SK-N-MC (cell line): ENCODE results near the gene FBLN2.

ENCODE experiments used
- DNase-seq: peaks from one replicate; pipeline ENCODE4 v3.0.0-alpha.2; 2011; ENCODE audit warnings: low read depth, low spot score
- H3K27ac ChIP-seq: fragments of 200-600 bp; sonication (generic); 2 replicates; pipeline ENCODE4 v1.5.1; 2016; ENCODE audit warnings: mixed run types
- H3K36me3 ChIP-seq: fragments of 200-600 bp; sonication (generic); 2 replicates; pipeline ENCODE4 v1.6.1; 2017; ENCODE audit warnings: antibody characterized with exemption, low read length, mixed read lengths; ENCODE audit not compliant: insufficient read depth
- H3K4me3 ChIP-seq: fragments of 200-600 bp; sonication (generic); 2 replicates; pipeline ENCODE4 v1.5.1; 2016
- H3K9ac ChIP-seq: fragments of 200-600 bp; sonication (generic); 2 replicates; pipeline ENCODE4 v1.8.0; 2017; ENCODE audit warnings: mixed run types, mixed read lengths; ENCODE audit not compliant: insufficient read length
- H3K9me3 ChIP-seq: fragments of 200-600 bp; sonication (generic); 2 replicates; pipeline ENCODE4 v1.6.1; 2017; ENCODE audit warnings: low read depth, mild to moderate bottlenecking, antibody characterized with exemption, low read length, moderate library complexity, mixed read lengths
- EZH2 ChIP-seq: fragments of 200-600 bp; sonication (generic); IDR thresholded peaks from one replicate; pipeline ENCODE4 v1.6.1; 2017; ENCODE audit warnings: antibody characterized with exemption
- FOXP2 ChIP-seq: optimal IDR thresholded peaks from 2 replicates; pipeline ENCODE3; 2011; ENCODE audit warnings: mild to moderate bottlenecking, moderate library complexity; ENCODE audit not compliant: insufficient read depth; ENCODE audit errors: extremely low read length, control extremely low read depth
- POLR2AphosphoS5 ChIP-seq: IDR thresholded peaks from 2 replicates; pipeline ENCODE4 v1.6.1; 2012; ENCODE audit warnings: mild to moderate bottlenecking, low read depth, low read length, borderline replicate concordance

The FBLN2 gene

GRCh38 chr3:13540297-13540995 lies 8.5 kb upstream of the FBLN2 start:
- H3K9me3 ChIP-seq = no peaks in the 10 kb centered on the region
- TF ChIP-seq EZH2 (no peak), FOXP2 (no peak), POLR2AphosphoS5 (no peak)
- no peaks in the 10 kb centered on the region for H3K36me3 ChIP-seq
- DNase-seq = no peak
- H3K4me3 ChIP-seq = no peak overlapping the region
- no peak overlapping the region for H3K27ac ChIP-seq
- no peak overlapping the region for H3K9ac ChIP-seq

- TF ChIP-seq FOXP2 (no peak), EZH2 (no peak), POLR2AphosphoS5 (no peak)
- Histone ChIP-seq H3K4me3 (no peak overlapping the region), H3K36me3 (no peaks in the 10 kb centered on the region), H3K27ac (no peak overlapping the region), H3K9ac (no peak overlapping the region), H3K9me3 (no peaks in the 10 kb centered on the region)
- DNase-seq = no peak
These were observed 7.2 kb upstream of the FBLN2 start for GRCh38 chr3:13541691-13542090.

GRCh38 chr3:13542142-13542541 lies 6.8 kb upstream of the FBLN2 start:
- Histone ChIP-seq H3K27ac (no peak overlapping the region), H3K4me3 (no peak overlapping the region), H3K36me3 (no peaks in the 10 kb centered on the region), H3K9me3 (no peaks in the 10 kb centered on the region), H3K9ac (no peak overlapping the region)
- no peak for TF ChIP-seq POLR2AphosphoS5
- TF ChIP-seq EZH2 = no peak
- TF ChIP-seq FOXP2 = no peak
- no peak for DNase-seq

- TF ChIP-seq FOXP2 (no peak), EZH2 (no peak), POLR2AphosphoS5 (no peak)
- Histone ChIP-seq H3K4me3 (no peak overlapping the region), H3K9ac (no peak overlapping the region), H3K9me3 (no peaks in the 10 kb centered on the region), H3K27ac (no peak overlapping the region), H3K36me3 (no peaks in the 10 kb centered on the region)
- no peak for DNase-seq
These were observed 5.7 kb upstream of the FBLN2 start for GRCh38 chr3:13543253-13543652.

GRCh38 chr3:13544293-13544831 lies 4.6 kb upstream of the FBLN2 start:
- no peaks in the 10 kb centered on the region for H3K9me3 ChIP-seq
- DNase-seq = no peak

GRCh38 chr3:13544951-13545651 lies 3.8 kb upstream of the FBLN2 start:
- Histone ChIP-seq H3K9ac (no peak overlapping the region), H3K9me3 (no peaks in the 10 kb centered on the region), H3K36me3 (no peaks in the 10 kb centered on the region), H3K27ac (no peak overlapping the region), H3K4me3 (no peak overlapping the region)
- DNase-seq = no peak
- TF ChIP-seq FOXP2 (no peak), POLR2AphosphoS5 (no peak), EZH2 (no peak)

More at GRCh38 chr3:13544293-13544831, 4.6 kb upstream of the FBLN2 start:
- no peaks in the 10 kb centered on the region for H3K36me3 ChIP-seq
- TF ChIP-seq FOXP2 (no peak), POLR2AphosphoS5 (no peak), EZH2 (no peak)
- H3K27ac ChIP-seq = no peak overlapping the region
- no peak overlapping the region for H3K4me3 ChIP-seq
- no peak overlapping the region for H3K9ac ChIP-seq

- Histone ChIP-seq H3K27ac (no peak overlapping the region), H3K9ac (no peak overlapping the region), H3K4me3 (no peak overlapping the region)
These were observed 2.9 kb upstream of the FBLN2 start for GRCh38 chr3:13545952-13546454.

GRCh38 chr3:13546667-13547171 lies 2.2 kb upstream of the FBLN2 start:
- no peak overlapping the region for H3K27ac ChIP-seq
- TF ChIP-seq POLR2AphosphoS5 = no peak
- TF ChIP-seq FOXP2 = no peak
- TF ChIP-seq EZH2 = no peak
- DNase-seq = no peak

More at GRCh38 chr3:13545952-13546454, 2.9 kb upstream of the FBLN2 start:
- DNase-seq = no peak
- no peaks in the 10 kb centered on the region for H3K36me3 ChIP-seq
- H3K9me3 ChIP-seq = no peaks in the 10 kb centered on the region
- TF ChIP-seq EZH2 (no peak), POLR2AphosphoS5 (no peak), FOXP2 (no peak)

More at GRCh38 chr3:13546667-13547171, 2.2 kb upstream of the FBLN2 start:
- Histone ChIP-seq H3K4me3 (no peak overlapping the region), H3K9me3 (no peaks in the 10 kb centered on the region), H3K36me3 (no peaks in the 10 kb centered on the region), H3K9ac (no peak overlapping the region)
